Hepatocyte (in vitro differentiated cells): Measurements from ENCODE around the gene KRTAP10-9.

Source experiments
- EZH2phosphoT487 ChIP-seq: fragments of 200-600 bp; sonication (generic); IDR thresholded peaks from one replicate; pipeline ENCODE4 v1.6.1; 2018; ENCODE audit warnings: antibody characterized with exemption, mild to moderate bottlenecking, low read depth, moderate library complexity; ENCODE audit not compliant: unreplicated experiment, severe bottlenecking
- TF ChIP-seq, protein P1 (sequence below): fragments of 200-600 bp; sonication (generic); IDR thresholded peaks from 2 replicates; pipeline ENCODE4 v1.5.1; 2016; ENCODE audit warnings: antibody characterized with exemption, mild to moderate bottlenecking; ENCODE audit not compliant: poor library complexity

GRCh38 chr21:44594406-44594916 lies 32.4 kb upstream of the KRTAP10-9 start:
- TF ChIP-seq, protein P1, sequence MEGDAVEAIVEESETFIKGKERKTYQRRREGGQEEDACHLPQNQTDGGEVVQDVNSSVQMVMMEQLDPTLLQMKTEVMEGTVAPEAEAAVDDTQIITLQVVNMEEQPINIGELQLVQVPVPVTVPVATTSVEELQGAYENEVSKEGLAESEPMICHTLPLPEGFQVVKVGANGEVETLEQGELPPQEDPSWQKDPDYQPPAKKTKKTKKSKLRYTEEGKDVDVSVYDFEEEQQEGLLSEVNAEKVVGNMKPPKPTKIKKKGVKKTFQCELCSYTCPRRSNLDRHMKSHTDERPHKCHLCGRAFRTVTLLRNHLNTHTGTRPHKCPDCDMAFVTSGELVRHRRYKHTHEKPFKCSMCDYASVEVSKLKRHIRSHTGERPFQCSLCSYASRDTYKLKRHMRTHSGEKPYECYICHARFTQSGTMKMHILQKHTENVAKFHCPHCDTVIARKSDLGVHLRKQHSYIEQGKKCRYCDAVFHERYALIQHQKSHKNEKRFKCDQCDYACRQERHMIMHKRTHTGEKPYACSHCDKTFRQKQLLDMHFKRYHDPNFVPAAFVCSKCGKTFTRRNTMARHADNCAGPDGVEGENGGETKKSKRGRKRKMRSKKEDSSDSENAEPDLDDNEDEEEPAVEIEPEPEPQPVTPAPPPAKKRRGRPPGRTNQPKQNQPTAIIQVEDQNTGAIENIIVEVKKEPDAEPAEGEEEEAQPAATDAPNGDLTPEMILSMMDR, result no peak
- TF ChIP-seq EZH2phosphoT487, result no peak
